Activated naive CD4-positive, alpha-beta T cell treated with anti-CD3 and anti-CD28 coated beads, Interleukin-2, amount 10 ng/mL, durations not matched to agents 7 days and 5 days (primary cell): ENCODE results near the gene SMAD3.
A peak's percentile ranks its signal among the peaks of the same experiment; 100 is the strongest.

Experiments used
- CTCF ChIA-PET: fragments of 350-600 bp; sonication (Branson Sonifier 250); formaldehyde crosslinking; loops from one replicate; lab custom pipeline; 2021; ENCODE audit warnings: antibody characterized with exemption; lab: Charles Lee
- DNase-seq: peaks from one replicate; pipeline ENCODE4 v3.0.0-alpha.2; 2020
- H3K27ac Mint-ChIP-seq: one replicate; pipeline ENCODE4 v1.8.0; 2021; ENCODE audit warnings: mild to moderate bottlenecking, moderate library complexity, mixed read lengths
- H3K27me3 Mint-ChIP-seq: one replicate; pipeline ENCODE4 v1.8.0; 2021; ENCODE audit warnings: mild to moderate bottlenecking, mixed read lengths
- H3K36me3 Mint-ChIP-seq: one replicate; pipeline ENCODE4 v1.8.0; 2021; ENCODE audit warnings: mixed read lengths
- H3K4me1 Mint-ChIP-seq: one replicate; pipeline ENCODE4 v1.8.0; 2021; ENCODE audit warnings: mixed read lengths
- H3K4me3 Mint-ChIP-seq: one replicate; pipeline ENCODE4 v1.8.0; 2021; ENCODE audit warnings: mild to moderate bottlenecking, moderate library complexity, mixed read lengths
- H3K9me3 Mint-ChIP-seq: one replicate; pipeline ENCODE4 v1.8.0; 2021; ENCODE audit warnings: mixed read lengths

Gene SMAD3

GRCh38 chr15:67095912-67096311, 30.5 kb downstream of the SMAD3 start:
- peaks cover 77% of the 10 kb centered on the region for H3K36me3 Mint-ChIP-seq
- no peak for DNase-seq
- H3K4me3 Mint-ChIP-seq, result no peak overlapping the region
- H3K4me1 Mint-ChIP-seq, result peaks cover 91% of the 10 kb centered on the region
- CTCF ChIA-PET, result interaction anchor here (0.9 to 1.3 kb wide), 2 partner anchors 13 to 15 kb away, joined by 3 to 4 read pairs; no protein-coding TSS in a partner anchor
- no peaks in the 10 kb centered on the region for H3K27me3 Mint-ChIP-seq
- peak overlapping the region; percentile 82 for H3K27ac Mint-ChIP-seq
- H3K9me3 Mint-ChIP-seq, result no peaks in the 10 kb centered on the region

DNA sequence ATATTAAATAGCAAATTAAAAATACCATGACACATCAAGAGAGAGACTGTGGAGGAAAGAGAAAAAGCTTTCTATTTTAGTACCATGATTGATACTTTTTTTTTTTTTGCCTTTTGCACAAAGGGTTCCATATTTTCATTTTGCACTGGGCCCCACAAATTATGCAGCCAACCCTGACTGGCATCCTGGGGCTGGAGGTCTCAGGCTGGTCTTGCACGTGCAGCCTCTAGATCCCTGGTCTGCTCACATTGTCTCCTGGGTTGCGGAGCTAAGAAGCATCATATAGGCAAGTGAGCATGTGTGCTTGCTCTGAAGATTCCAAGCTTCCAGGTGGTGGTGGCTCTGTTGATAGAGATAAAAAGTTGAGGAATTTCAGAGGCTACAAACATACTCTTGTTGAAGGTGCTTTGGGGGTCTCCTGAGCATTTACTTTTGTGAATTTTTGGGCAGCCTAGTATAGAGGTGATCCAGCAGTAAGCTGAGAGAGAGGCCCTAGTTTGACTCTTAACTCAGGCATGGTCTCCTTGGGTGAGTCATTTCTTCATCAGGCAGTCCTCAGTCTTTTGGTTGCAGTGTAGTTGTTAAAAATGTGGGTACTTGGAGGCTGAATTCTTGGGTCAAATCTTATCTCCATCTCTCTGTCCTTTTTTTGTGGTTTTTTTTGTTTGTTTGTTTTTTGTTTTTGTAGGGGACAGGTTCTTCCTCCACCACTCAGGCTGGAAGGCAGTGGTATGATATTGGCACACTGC, 31.3 kb downstream of the SMAD3 start:
- no peak for DNase-seq
- Mint-ChIP-seq H3K4me3 (peak overlapping the region; percentile 2), H3K27ac (peak overlapping the region; percentile 96), H3K27me3 (no peaks in the 10 kb centered on the region), H3K9me3 (no peaks in the 10 kb centered on the region), H3K36me3 (peaks cover 71% of the 10 kb centered on the region), H3K4me1 (peaks cover 83% of the 10 kb centered on the region)
- CTCF ChIA-PET, result interaction anchor here (0.9 to 1.3 kb wide), 2 partner anchors 14 to 16 kb away, joined by 3 to 4 read pairs; no protein-coding TSS in a partner anchor

DNA sequence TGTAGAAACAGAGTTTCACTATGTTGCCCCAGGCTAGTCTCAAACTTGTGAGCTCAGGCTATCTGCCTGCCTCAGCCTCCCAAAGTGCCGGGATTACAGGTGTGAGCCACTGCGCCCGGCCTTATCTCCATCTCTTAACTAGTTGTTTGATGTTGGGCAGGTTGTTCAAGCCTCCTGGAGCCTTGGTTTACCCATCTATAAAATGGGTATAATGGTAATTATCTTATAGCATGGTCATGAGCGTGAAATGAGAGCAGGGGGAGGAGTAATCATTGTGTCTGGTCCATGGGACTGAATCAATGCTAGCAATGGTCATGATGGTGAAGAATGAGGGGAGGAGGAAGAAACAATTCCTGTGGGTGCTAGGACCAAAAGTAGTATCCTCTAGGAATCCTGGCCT, 32.0 kb downstream of the SMAD3 start:
- Mint-ChIP-seq H3K9me3 (no peaks in the 10 kb centered on the region), H3K27ac (peak overlapping the region; percentile 96), H3K4me1 (peaks cover 77% of the 10 kb centered on the region), H3K36me3 (peaks cover 70% of the 10 kb centered on the region), H3K4me3 (peak overlapping the region; percentile 78), H3K27me3 (no peaks in the 10 kb centered on the region)
- CTCF ChIA-PET, result interaction anchor here (1.3 to 1.7 kb wide), 2 partner anchors 15 to 16 kb away, joined by 4 read pairs; no protein-coding TSS in a partner anchor
- no peak for DNase-seq

DNA sequence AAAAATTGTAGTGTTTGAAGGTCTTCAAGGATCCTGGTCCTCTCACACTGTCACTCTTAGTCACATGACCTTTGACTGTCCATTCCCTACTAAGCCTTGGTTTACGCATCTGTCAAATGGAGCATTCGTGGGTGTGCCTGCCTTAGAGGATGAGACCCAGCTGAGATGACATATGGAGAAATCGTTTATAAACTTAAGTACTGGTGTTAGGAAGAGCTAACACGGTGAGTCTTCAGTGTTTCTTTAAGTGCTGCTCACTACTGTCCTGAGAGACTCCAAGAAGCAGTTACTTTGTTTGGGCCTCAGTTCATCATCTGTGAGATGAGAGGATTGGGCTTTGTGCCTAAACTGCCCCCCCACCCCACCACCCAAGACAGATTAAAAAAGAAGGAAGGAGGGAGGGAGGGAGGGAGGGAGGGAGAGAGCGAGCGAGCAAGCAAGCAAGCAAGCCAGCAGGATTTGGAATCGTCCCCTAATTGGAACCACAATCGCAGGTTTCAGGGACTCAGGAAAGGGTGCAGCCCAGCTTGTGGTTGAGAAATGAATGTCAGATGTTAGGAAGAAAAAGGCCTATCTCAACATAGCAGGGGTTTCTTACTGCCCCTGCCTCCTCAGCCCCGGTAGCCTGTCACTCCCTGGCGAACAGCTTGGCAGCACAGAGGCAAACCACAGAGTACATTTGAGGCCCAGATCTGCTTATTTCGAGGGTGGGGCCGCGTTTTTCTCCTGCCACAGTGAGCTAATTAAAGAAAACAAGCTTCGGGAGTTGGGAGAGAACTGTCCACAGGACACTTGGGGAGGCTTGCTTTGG, 32.7 kb downstream of the SMAD3 start:
- DNase-seq, result peak; percentile 72
- peak overlapping the region; percentile 96 for H3K27ac Mint-ChIP-seq
- no peaks in the 10 kb centered on the region for H3K27me3 Mint-ChIP-seq
- CTCF ChIA-PET, result interaction anchor here (1.2 to 1.9 kb wide), 3 partner anchors 15 to 29 kb away, joined by 4 to 9 read pairs (median 5); no protein-coding TSS in a partner anchor
- peaks cover 67% of the 10 kb centered on the region for H3K36me3 Mint-ChIP-seq
- peak overlapping the region; percentile 78 for H3K4me3 Mint-ChIP-seq
- no peaks in the 10 kb centered on the region for H3K9me3 Mint-ChIP-seq
- H3K4me1 Mint-ChIP-seq, result peaks cover 70% of the 10 kb centered on the region

GRCh38 chr15:67098768-67099282, 33.4 kb downstream of the SMAD3 start:
- Mint-ChIP-seq H3K36me3 (peaks cover 64% of the 10 kb centered on the region), H3K4me1 (peaks cover 64% of the 10 kb centered on the region), H3K4me3 (peak overlapping the region; percentile 78), H3K27me3 (no peaks in the 10 kb centered on the region), H3K9me3 (no peaks in the 10 kb centered on the region), H3K27ac (peak overlapping the region; percentile 96)
- CTCF ChIA-PET, result interaction anchor here (1.2 to 1.9 kb wide), 3 partner anchors 16 to 30 kb away, joined by 4 to 9 read pairs (median 5); no protein-coding TSS in a partner anchor
- DNase-seq, result no peak

DNA sequence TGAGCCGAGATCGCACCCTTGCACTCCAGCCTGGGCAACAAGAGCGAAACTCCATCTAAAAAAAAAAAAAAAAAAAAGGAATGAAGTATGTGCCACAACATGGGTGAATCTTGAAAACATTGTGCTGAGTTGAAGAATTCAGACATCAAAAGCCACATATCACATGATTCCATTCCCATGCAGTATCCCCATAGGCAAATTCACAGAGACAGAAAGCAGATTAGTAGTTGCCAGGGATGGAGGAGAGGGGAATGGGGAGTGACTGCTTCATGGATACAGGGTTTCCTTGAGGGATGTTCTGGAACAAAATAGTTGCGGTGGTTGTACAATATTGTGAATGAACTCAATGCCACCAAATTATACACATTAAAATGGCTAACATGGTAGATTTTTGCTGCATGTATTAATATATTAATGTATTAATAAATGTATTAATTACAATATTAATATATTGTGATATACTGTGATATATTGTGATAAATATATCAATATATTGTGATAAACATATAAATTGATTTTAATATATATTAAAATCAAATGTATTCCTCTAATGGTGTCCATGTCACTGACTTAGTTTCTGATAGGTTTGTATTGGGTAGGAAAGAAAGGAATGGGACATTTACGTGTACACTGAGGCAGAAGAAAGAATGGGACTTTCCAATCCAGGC, 34.9 kb downstream of the SMAD3 start:
- Mint-ChIP-seq H3K27me3 (no peaks in the 10 kb centered on the region), H3K4me1 (peaks cover 50% of the 10 kb centered on the region), H3K27ac (peak overlapping the region; percentile 86), H3K9me3 (no peaks in the 10 kb centered on the region), H3K36me3 (peaks cover 60% of the 10 kb centered on the region), H3K4me3 (peak overlapping the region; percentile 44)
- DNase-seq, result no peak
- CTCF ChIA-PET, result interaction anchor here (1.2 to 2.5 kb wide), 3 partner anchors 13 to 31 kb away, joined by 3 to 10 read pairs (median 4); no protein-coding TSS in a partner anchor

- Mint-ChIP-seq H3K27ac (no peak overlapping the region), H3K4me3 (no peak overlapping the region), H3K27me3 (no peaks in the 10 kb centered on the region), H3K4me1 (peaks cover 42% of the 10 kb centered on the region), H3K36me3 (peaks cover 59% of the 10 kb centered on the region), H3K9me3 (no peaks in the 10 kb centered on the region)
- DNase-seq, result peak; percentile 63
- CTCF ChIA-PET, result interaction anchor here (0.8 to 2.5 kb wide), 14 partner anchors 8 to 80 kb away, joined by 3 to 10 read pairs (median 4); partner anchors contain the start of gene SMAD3
These were observed 35.6 kb downstream of the SMAD3 start for GRCh38 chr15:67100801-67101581.

GRCh38 chr15:67101911-67102598, 36.7 kb downstream of the SMAD3 start:
- peaks cover 57% of the 10 kb centered on the region for H3K36me3 Mint-ChIP-seq
- H3K27me3 Mint-ChIP-seq, result no peaks in the 10 kb centered on the region
- H3K27ac Mint-ChIP-seq, result no peak overlapping the region
- peak; percentile 69 for DNase-seq
- H3K4me3 Mint-ChIP-seq, result no peak overlapping the region
- CTCF ChIA-PET, result interaction anchor here (0.8 to 2.5 kb wide), 14 partner anchors 9 to 139 kb away, joined by 3 to 10 read pairs (median 4); partner anchors contain the start of gene SMAD3
- peaks cover 32% of the 10 kb centered on the region for H3K4me1 Mint-ChIP-seq
- H3K9me3 Mint-ChIP-seq, result no peaks in the 10 kb centered on the region

DNA sequence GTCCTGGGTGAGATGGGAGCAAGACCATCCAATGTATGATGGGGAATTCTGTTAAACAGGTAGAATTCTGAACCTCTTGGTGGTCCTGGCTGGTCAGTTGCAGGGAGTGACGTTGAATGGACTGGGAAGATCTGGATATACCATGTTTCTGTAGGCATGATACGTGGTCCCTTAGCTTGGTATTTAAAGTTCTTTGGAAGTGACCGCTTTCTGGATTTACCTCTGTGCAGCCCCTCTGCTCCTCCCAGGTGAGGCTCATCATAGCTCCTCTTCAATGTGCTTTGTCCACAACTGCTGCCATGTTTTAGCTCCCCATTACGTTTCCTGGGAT, 37.2 kb downstream of the SMAD3 start:
- Mint-ChIP-seq H3K36me3 (peaks cover 52% of the 10 kb centered on the region), H3K27me3 (no peaks in the 10 kb centered on the region), H3K27ac (no peak overlapping the region), H3K4me1 (peaks cover 27% of the 10 kb centered on the region), H3K9me3 (no peaks in the 10 kb centered on the region), H3K4me3 (no peak overlapping the region)
- CTCF ChIA-PET, result interaction anchor here (0.7 to 2.5 kb wide), 8 partner anchors 10 to 138 kb away, joined by 3 to 10 read pairs (median 3); no protein-coding TSS in a partner anchor
- no peak for DNase-seq

DNA sequence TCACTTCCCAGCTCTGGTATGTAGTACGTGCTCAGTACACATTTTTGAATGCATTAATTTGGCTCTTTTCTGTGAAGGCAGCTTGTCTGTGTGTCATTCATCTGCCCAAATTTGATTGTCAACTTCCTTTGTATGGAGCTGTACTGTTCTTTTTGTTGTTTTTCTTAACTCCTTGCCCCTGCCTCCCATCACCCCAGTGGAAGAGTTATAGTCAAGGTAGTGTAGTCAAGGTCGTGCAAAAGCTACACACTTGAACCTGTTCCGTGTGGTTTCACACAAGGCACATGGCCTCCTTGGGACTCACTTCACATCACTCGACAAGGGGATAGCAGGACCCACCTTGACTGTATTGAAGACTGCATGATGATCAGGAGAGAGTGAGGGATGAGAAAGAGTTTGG, 37.6 kb downstream of the SMAD3 start:
- Mint-ChIP-seq H3K4me1 (peaks cover 24% of the 10 kb centered on the region), H3K4me3 (no peak overlapping the region), H3K27ac (no peak overlapping the region), H3K36me3 (peaks cover 49% of the 10 kb centered on the region), H3K9me3 (no peaks in the 10 kb centered on the region), H3K27me3 (no peaks in the 10 kb centered on the region)
- no peak for DNase-seq
- CTCF ChIA-PET, result interaction anchor here (0.7 to 2.5 kb wide), 7 partner anchors 13 to 46 kb away, joined by 3 to 10 read pairs (median 3); no protein-coding TSS in a partner anchor

GRCh38 chr15:67103432-67103831, 38.0 kb downstream of the SMAD3 start:
- Mint-ChIP-seq H3K9me3 (no peaks in the 10 kb centered on the region), H3K4me3 (no peak overlapping the region), H3K36me3 (peaks cover 51% of the 10 kb centered on the region), H3K27ac (no peak overlapping the region), H3K27me3 (no peaks in the 10 kb centered on the region), H3K4me1 (peaks cover 24% of the 10 kb centered on the region)
- DNase-seq, result no peak
- CTCF ChIA-PET, result interaction anchor here (0.7 to 1.1 kb wide), 5 partner anchors 13 to 45 kb away, joined by 3 read pairs; no protein-coding TSS in a partner anchor

GRCh38 chr15:67103869-67104268, 38.5 kb downstream of the SMAD3 start:
- H3K27me3 Mint-ChIP-seq, result no peaks in the 10 kb centered on the region
- no peak overlapping the region for H3K4me3 Mint-ChIP-seq
- CTCF ChIA-PET, result interaction anchor here (1.1 kb wide), 1 partner anchor 32 kb away, joined by 3 read pairs; no protein-coding TSS in a partner anchor
- peak; percentile 66 for DNase-seq
- peaks cover 53% of the 10 kb centered on the region for H3K36me3 Mint-ChIP-seq
- H3K9me3 Mint-ChIP-seq, result no peaks in the 10 kb centered on the region
- H3K4me1 Mint-ChIP-seq, result peaks cover 24% of the 10 kb centered on the region
- no peak overlapping the region for H3K27ac Mint-ChIP-seq
